Activated T-cell treated with anti-CD3 and anti-CD28 coated beads for 48 hours (primary cell): ENCODE measurements around the gene NUF2.
"Not testable (repeated sequence)": the region's sequence is repeated elsewhere in the genome, so short reads cannot be mapped to it uniquely, and the experiment has no call there.

Experiments used
- DNase-seq: peaks from one replicate; pipeline ENCODE4 v3.0.0-alpha.2; 2020; ENCODE audit warnings: low read depth

Gene NUF2

GRCh38 chr1:163335216-163335615 lies 13.5 kb downstream of the NUF2 start:
- DNase-seq, result no peak

GRCh38 chr1:163337631-163338030 lies 15.9 kb downstream of the NUF2 start:
- DNase-seq, result no peak

- DNase-seq, result no peak
These were observed 24.6 kb downstream of the NUF2 start for GRCh38 chr1:163346326-163346870.

GRCh38 chr1:163347106-163347505 lies 25.4 kb downstream of the NUF2 start:
- no peak for DNase-seq

- no peak for DNase-seq
These were observed 30.2 kb downstream of the NUF2 start for GRCh38 chr1:163351912-163352311.

GRCh38 chr1:163357378-163357777 lies 35.6 kb downstream of the NUF2 start:
- no peak for DNase-seq

GRCh38 chr1:163358172-163358571 lies 36.4 kb downstream of the NUF2 start:
- not testable (repeated sequence) for DNase-seq

- no peak for DNase-seq
These were observed 39.6 kb downstream of the NUF2 start for GRCh38 chr1:163361123-163361934.

GRCh38 chr1:163365186-163365585 lies 43.4 kb downstream of the NUF2 start:
- no peak for DNase-seq

GRCh38 chr1:163366555-163366954 lies 44.8 kb downstream of the NUF2 start:
- no peak for DNase-seq

GRCh38 chr1:163367721-163368120 lies 46.0 kb downstream of the NUF2 start:
- DNase-seq, result no peak

GRCh38 chr1:163372576-163372975 lies 50.8 kb downstream of the NUF2 start:
- DNase-seq, result no peak

GRCh38 chr1:163378554-163378953 lies 56.8 kb downstream of the NUF2 start:
- no peak for DNase-seq

GRCh38 chr1:163379801-163380200 lies 58.0 kb downstream of the NUF2 start:
- no peak for DNase-seq

- DNase-seq, result no peak
These were observed 59.9 kb downstream of the NUF2 start for GRCh38 chr1:163381487-163382184.

- DNase-seq, result no peak
These were observed 60.6 kb downstream of the NUF2 start for GRCh38 chr1:163382395-163382794.

GRCh38 chr1:163387146-163387545 lies 65.4 kb downstream of the NUF2 start:
- DNase-seq, result no peak

- DNase-seq, result no peak
These were observed 67.2 kb downstream of the NUF2 start for GRCh38 chr1:163388970-163389369.

- DNase-seq, result no peak
These were observed 74.0 kb downstream of the NUF2 start for GRCh38 chr1:163395790-163396189.

- no peak for DNase-seq
These were observed 75.9 kb downstream of the NUF2 start for GRCh38 chr1:163397451-163398200.

- no peak for DNase-seq
These were observed 77.2 kb downstream of the NUF2 start for GRCh38 chr1:163399001-163399400.

- DNase-seq, result no peak
These were observed 78.3 kb downstream of the NUF2 start for GRCh38 chr1:163399976-163400601.
